Activated CD8-positive, alpha-beta memory T cell treated with anti-CD3 and anti-CD28 coated beads for 36 hours (primary cell): ENCODE results near the gene ACOX1. TPM values are rescaled to one million over a fixed set of nuclear protein-coding genes. Genes with fewer than 3 reads are reported as not detected.

Source experiments
- CTCF ChIA-PET: fragments of 350-600 bp; sonication (Branson Sonifier 250); formaldehyde crosslinking; loops from one replicate; lab custom pipeline; 2021; ENCODE audit warnings: antibody characterized with exemption; lab: Charles Lee
- POLR2A ChIA-PET: fragments of 350-600 bp; sonication (Branson Sonifier 250); formaldehyde crosslinking; loops from one replicate; lab custom pipeline; 2021; ENCODE audit warnings: antibody characterized with exemption; lab: Charles Lee
- total RNA-seq, 2 experiments: library from RNA; stranded (reverse); gene quantifications; one replicate each; pipeline ENCODE4 v1.2.3, GENCODE V29; 2021

ACOX1 gene
- 10 to 100 TPM; 28.4 to 33.7 TPM for total RNA-seq

GRCh38 chr17:75978938-75979704 is at the start of gene ACOX1, which contains the start of gene TEN1:
TSS of gene ACOX1 (minus strand) at chr17:75979166. CDS start at chr17:75979073, 93 bp downstream.
TSS of gene TEN1 (plus strand) at chr17:75979240. CDS start at chr17:75986193, 6,953 bp downstream.
- ChIA-PET POLR2A (interaction anchor here (0.6 kb wide), 1 partner anchor 519 kb away, joined by 5 read pairs; no protein-coding TSS in a partner anchor), CTCF (interaction anchor here (0.6 kb wide), 1 partner anchor 14 kb away, joined by 3 read pairs; no protein-coding TSS in a partner anchor)

DNA sequence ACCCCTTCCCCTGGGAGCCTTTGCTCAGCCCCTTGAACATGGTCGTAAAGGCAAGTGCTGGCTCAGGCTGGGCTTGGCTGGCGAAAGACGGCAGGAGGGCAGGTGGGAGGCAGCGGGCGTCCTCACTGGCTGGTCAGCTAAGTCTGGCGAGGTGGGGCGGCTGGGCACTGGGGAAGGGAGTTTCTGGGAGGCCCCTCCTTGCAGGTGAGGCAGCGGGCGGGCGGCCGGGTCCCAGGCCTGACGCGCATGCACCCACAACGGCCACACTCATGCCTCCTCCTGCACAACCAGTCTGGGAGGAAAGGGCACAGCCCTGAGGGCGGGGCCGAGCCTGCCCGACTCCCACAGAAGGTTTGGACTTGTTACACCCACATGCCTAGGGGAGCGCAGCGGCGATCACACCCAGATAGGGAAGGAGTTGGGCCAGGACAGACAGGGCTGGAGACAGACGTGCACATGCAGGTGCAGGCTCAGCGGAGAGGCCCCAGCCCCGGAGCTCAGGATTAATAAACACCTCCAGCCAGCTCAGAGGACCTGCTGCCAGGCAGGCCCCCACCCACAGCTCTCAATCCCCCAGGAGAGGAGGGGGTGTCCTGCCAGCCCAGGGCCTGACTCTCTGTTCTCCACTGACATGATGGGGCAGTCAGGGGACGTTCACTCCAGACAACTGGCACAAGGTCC is 48.3 kb upstream of the ACOX1 start, which contains the start of gene EVPL:
EVPL (minus strand) TSS at position 148 of the 681 bp plus-strand sequence; CDS start at position 40, 108 bp downstream.
- CTCF ChIA-PET = no interaction called here

GRCh38 chr17:76026714-76027158 is 47.8 kb upstream of the ACOX1 start:
- ChIA-PET POLR2A (no interaction called here), CTCF (interaction anchor here (1.3 kb wide), 1 partner anchor 12 kb away, joined by 4 read pairs; no protein-coding TSS in a partner anchor)

More for the DNA sequence above, 48.3 kb upstream of the ACOX1 start, which contains the start of gene EVPL:
- POLR2A ChIA-PET = no interaction called here

DNA sequence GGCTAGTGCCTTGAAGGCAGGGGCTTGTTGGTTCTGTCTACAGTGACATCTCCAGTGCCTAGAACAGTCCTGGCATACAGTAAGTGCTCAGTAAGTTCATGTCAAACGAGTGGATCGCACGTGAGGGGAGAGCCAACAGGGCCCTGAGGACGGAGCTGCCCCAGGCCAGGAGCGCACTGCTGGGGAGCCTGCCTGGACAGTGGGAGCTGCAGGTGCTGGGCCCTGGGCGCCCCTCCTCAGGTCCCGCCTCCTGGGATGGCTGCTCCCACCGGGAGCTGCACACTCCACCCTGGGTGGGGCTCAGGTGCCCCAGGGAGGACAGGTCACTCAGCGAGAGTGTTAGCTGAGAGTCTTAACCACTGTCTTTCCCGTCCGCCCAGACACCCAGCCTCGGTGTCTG is 46.3 kb upstream of the ACOX1 start:
- CTCF ChIA-PET = interaction anchor here (1.0 to 1.3 kb wide), 2 partner anchors 11 to 366 kb away, joined by 4 to 6 read pairs; no protein-coding TSS in a partner anchor
- POLR2A ChIA-PET = interaction anchor here (0.7 to 0.8 kb wide), 2 partner anchors 8 to 103 kb away, joined by 5 to 10 read pairs; no protein-coding TSS in a partner anchor

- ChIA-PET CTCF (no interaction called here), POLR2A (no interaction called here)
These were observed 45.4 kb upstream of the ACOX1 start for GRCh38 chr17:76024353-76024752.

- POLR2A ChIA-PET = interaction anchor here (0.5 kb wide), 1 partner anchor 153 kb away, joined by 3 read pairs; no protein-coding TSS in a partner anchor
These were observed 44.9 kb upstream of the ACOX1 start for GRCh38 chr17:76023900-76024237.

DNA sequence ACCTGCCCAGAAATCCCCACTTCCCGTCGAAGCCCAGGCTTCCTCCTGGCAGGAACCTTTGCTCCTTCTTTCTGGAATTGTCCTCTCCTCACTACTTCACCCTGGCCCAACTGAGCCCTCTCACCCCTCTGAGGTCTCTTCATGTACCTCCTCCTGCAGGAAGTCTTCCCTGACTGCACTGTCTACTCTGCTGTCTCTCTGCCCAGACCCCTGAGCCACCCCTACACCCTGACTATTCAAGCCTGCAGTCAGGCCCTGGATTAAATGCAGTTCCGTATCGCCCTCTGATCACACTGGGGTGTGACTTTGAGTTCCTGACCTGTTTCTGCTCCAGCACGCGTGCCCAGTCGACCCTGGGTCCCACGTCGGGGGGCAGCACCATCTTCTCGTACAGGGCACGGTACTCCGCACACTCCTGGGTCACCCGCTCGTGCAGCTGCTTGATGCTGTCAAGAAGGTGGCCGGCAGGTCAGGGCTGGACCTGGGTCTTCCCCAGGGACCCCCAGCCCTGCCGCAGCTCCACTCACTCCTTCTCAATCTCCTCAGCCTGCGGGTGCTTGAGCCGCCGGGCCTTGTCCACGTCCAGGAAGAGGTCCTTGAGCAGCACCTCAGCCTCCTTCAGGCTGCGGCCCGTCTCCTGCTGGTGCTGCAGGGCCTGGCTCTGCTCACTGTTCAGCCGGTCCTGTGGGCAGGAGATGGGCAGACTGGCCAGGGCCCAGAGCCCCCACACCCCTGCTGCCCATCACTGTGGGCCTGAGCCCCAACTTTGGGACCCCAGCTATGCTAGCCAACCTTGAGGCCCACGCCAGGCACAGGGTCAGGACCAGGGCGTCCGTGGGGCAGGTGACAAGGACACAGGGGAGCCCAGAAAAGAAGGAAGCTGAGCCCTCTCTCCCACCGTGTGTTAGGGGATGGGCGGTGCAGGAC is 44.3 kb upstream of the ACOX1 start:
- CTCF ChIA-PET = interaction anchor here (0.8 to 1.1 kb wide), 2 partner anchors 9 kb away, joined by 3 to 5 read pairs; no protein-coding TSS in a partner anchor
- POLR2A ChIA-PET = interaction anchor here (0.5 kb wide), 1 partner anchor 152 kb away, joined by 3 read pairs; no protein-coding TSS in a partner anchor

More at GRCh38 chr17:76023900-76024237, 44.9 kb upstream of the ACOX1 start:
- CTCF ChIA-PET = interaction anchor here (0.8 kb wide), 1 partner anchor 9 kb away, joined by 3 read pairs; no protein-coding TSS in a partner anchor

- ChIA-PET CTCF (interaction anchor here (1.1 kb wide), 1 partner anchor 8 kb away, joined by 5 read pairs; no protein-coding TSS in a partner anchor), POLR2A (no interaction called here)
These were observed 43.3 kb upstream of the ACOX1 start for GRCh38 chr17:76022285-76022684.

DNA sequence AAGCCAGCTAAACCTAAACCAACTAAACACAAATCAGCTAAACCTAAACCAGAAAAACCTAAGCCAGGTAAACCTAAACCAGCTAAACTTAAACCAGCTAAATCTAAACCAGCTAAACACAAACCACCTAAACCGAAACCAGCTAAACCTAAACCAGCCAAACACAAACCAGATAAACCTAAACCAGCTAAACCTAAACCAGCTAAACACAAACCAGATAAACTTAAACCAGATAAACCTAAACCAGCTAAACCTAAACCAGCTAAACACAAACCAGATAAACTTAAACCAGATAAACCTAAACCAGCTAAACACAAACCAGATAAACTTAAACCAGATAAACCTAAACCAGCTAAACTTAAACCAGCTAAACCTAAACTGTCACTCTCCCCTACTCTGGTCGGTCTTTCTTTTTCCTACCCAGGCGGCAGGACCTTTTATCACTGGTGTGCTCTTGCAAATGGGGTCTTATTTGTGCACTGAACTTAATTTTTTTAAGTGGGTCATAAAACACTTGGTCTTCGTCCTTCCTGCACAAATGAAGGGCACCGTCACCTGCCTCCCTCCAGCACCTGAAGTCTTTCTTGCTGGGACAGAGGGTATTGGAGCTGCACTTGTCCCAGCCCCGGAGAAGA is 41.0 kb upstream of the ACOX1 start:
- POLR2A ChIA-PET = no interaction called here
- CTCF ChIA-PET = interaction anchor here (1.0 to 1.6 kb wide), 6 partner anchors 9 to 378 kb away, joined by 3 to 5 read pairs (median 3); no protein-coding TSS in a partner anchor

DNA sequence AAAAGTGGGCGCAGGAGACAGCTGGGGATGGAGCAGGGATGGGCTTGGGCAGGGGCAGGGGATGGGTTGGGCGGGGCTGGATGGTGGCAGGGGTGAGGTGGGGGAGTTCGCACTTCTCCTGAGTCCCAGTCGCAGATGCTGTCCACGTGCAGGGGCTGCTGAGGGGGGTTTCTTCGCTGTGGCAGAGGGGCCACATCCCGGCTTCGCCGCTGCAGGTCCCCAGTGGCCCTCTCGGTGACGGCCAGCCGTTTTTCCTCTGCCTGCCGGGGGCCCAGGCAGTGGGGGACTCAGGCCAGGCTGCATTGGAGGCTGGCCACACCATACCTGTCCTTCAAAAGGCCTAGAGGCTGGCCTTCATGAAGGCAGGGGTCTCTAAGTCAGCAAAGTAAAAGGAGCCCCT is 39.8 kb upstream of the ACOX1 start:
- POLR2A ChIA-PET = no interaction called here

DNA sequence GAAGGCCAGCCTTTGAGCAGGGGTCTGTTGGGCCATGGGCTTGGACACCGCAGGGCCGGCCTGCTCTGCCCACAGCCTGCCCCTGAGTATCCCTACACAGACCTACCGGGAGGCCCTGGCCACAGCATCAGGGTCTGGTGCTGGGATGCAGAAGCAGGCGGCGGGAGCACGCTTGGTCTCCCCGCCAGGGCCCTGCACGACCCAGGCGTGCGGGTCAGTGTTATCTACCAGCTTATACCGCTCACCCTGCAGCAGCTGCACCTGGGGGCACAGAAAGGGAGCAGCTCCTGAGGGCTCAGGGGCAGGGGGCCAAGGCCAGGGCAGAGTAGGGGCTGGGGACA is 39.3 kb upstream of the ACOX1 start:
- POLR2A ChIA-PET = interaction anchor here (0.8 kb wide), 1 partner anchor 8 kb away, joined by 10 read pairs; no protein-coding TSS in a partner anchor
- CTCF ChIA-PET = interaction anchor here (1.4 kb wide), 1 partner anchor 9 kb away, joined by 3 read pairs; no protein-coding TSS in a partner anchor

More for the DNA sequence above, 39.8 kb upstream of the ACOX1 start:
- CTCF ChIA-PET = interaction anchor here (1.2 to 1.6 kb wide), 3 partner anchors 90 to 379 kb away, joined by 3 read pairs; no protein-coding TSS in a partner anchor

- POLR2A ChIA-PET = interaction anchor here (0.8 kb wide), 1 partner anchor 8 kb away, joined by 10 read pairs; no protein-coding TSS in a partner anchor
These were observed 38.7 kb upstream of the ACOX1 start for GRCh38 chr17:76017481-76018339.

DNA sequence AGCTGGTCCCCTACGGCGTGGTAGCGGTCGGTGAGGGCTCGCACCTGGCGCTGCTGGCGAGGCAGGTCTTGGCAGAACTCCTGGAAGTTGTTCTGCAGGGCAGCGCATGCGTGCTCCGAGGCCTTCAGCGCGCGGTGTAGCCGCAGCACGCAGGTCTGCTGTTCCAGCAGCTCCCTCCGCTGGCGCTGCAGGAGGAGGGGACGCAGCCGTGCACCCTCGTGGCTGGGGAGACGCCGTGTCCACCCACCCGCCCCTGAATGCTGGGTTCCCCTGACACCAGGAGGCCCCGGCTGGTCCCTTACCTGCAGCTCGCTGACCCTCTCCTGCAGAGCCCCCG is 35.9 kb upstream of the ACOX1 start:
- ChIA-PET CTCF (interaction anchor here (0.6 to 2.8 kb wide), 29 partner anchors 8 to 417 kb away, joined by 3 to 27 read pairs (median 4); partner anchors contain the start of genes EXOC7, MRPL38 and SRP68), POLR2A (no interaction called here)

More at GRCh38 chr17:76017481-76018339, 38.7 kb upstream of the ACOX1 start:
- CTCF ChIA-PET = interaction anchor here (1.0 to 1.4 kb wide), 2 partner anchors 9 to 12 kb away, joined by 3 read pairs; no protein-coding TSS in a partner anchor

DNA sequence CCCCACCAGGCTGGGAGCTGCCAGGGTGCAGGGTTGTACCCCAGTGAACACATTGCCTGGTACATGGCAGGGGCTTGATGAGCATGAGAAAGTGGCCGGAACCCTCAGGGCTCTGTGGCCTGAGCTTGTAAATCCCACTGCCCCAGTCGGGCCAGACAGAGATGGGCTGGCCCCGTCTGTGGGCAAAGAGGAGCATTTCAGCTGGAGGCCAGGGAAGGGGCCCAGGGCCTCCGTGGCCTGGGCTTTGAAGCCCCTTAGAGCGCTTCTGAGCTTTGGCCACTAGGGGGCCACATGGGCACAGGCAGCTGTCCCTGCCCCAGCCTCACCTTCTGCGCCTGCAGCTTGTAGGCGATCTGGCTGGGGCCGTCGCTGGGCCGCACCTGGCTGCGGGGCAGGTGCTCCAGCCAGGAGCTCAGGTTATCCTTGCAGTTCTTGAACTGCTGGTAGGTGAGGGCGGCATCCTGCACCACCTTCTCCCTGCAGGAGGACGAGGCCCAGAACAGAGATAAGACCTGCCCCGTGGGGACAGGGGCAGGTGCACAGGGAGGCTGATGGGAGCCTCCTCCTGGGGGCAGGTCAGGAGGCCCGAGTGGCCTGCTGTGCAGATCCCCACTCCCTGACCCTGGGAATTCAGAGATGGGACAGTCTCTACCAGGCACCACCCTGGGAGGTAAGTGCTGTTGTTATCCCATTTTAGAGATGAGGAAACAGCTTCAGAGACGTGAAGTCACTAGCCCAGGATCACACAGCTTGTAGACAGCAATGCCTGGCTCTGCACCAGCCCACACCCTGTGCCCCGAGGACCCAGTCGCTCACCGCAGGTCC is 35.3 kb upstream of the ACOX1 start:
- ChIA-PET CTCF (interaction anchor here (0.5 to 2.8 kb wide), 49 partner anchors 8 to 438 kb away, joined by 3 to 27 read pairs (median 4); partner anchors contain the start of genes CDK3, EXOC7, MRPL38 and SRP68), POLR2A (interaction anchor here (0.6 kb wide), 1 partner anchor 86 kb away, joined by 4 read pairs; no protein-coding TSS in a partner anchor)

DNA sequence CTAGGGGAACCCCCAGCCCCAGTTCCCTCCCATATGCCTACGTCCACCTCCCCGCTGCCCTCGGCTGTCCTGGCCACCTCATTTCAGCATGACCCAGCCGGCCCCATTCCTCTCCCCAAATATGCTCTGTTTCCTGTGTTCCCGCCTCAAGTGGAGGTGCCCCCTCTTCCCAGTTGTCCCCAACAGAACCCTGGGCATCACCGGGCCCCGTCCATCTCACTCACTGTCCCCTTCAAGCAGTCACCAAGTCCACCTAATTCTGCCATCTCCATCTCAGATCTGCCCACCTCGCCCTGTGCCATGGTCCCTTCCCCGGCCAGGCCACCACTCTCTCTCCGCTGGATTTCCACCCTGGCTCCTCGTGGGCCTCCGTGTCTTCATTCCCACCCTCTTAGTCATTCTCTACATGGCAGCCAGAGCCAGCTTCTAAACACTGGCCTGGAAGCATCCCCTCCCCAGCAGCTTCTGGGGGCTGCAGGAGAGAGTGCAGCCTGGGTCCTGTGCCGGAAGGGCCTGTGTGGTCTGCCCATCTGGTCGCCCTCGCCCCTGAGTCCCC is 34.5 kb upstream of the ACOX1 start:
- CTCF ChIA-PET = interaction anchor here (0.5 to 2.8 kb wide), 35 partner anchors 8 to 439 kb away, joined by 3 to 27 read pairs (median 4); partner anchors contain the start of genes CDK3, EXOC7, SRP68 and ZACN
- POLR2A ChIA-PET = no interaction called here
